Effector memory CD8-positive, alpha-beta T cell (primary cell): ENCODE data around the gene FGD3.
A peak's percentile ranks its signal among the peaks of the same experiment; 100 is the strongest.
"Not testable (repeated sequence)": the region's sequence is repeated elsewhere in the genome, so short reads cannot be mapped to it uniquely, and the experiment has no call there.

ENCODE experiments used
- ATAC-seq: fragments of 150-1000 bp; cut with Tn5 transposase; replicated peaks from 2 replicates; pipeline ENCODE4 v1.10.0; 2021; ENCODE audit warnings: mild to moderate bottlenecking, moderate library complexity
- DNase-seq, 3 experiments: peaks; one replicate each; pipeline ENCODE4 v3.0.0; 2021
- H3K27ac Mint-ChIP-seq, 2 donors: one replicate each; pipeline ENCODE4 v1.8.0; 2022; ENCODE audit warnings: mild to moderate bottlenecking in 2 of 2, mixed read lengths in 2 of 2, moderate library complexity in 2 of 2
- H3K27me3 Mint-ChIP-seq, 2 donors: one replicate each; pipeline ENCODE4 v1.8.0; 2022; ENCODE audit warnings: mixed read lengths in 2 of 2
- H3K36me3 Mint-ChIP-seq: one replicate; pipeline ENCODE4 v1.8.0; 2022; ENCODE audit warnings: mild to moderate bottlenecking, moderate library complexity, mixed read lengths; ENCODE audit not compliant: insufficient read depth
- H3K4me1 Mint-ChIP-seq, 2 donors: one replicate each; pipeline ENCODE4 v1.8.0; 2022; ENCODE audit warnings: low read depth in 2 of 2, mixed read lengths in 2 of 2
- H3K4me3 Mint-ChIP-seq, 2 donors: one replicate each; pipeline ENCODE4 v1.8.0; 2022; ENCODE audit warnings: mild to moderate bottlenecking in 2 of 2, mixed read lengths in 2 of 2, moderate library complexity in 2 of 2
- H3K9me3 Mint-ChIP-seq, 2 donors: one replicate each; pipeline ENCODE4 v1.8.0; 2022; ENCODE audit warnings: mixed read lengths in 2 of 2

Gene FGD3

DNA sequence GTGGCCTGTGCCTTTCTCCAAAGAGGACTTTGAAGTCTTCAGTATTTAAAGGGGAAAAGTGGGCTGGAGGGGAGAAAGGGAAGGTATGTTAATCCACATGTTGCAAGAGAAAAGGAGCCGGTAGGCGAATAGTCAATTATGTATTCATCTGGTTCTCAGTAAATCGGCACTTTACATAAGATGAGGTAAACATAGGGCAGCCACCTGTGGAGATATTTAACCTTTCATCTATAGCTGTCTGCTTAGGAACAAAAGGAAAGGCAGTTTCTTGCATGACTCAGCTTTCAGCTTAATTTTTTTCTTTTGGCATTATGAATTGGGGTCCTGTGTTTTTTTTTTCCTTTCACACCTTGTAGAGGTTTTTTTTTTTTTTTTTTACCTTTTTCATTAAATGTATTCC is 42.2 kb downstream of the FGD3 start:
- peaks cover 43% of the 10 kb centered on the region for H3K36me3 Mint-ChIP-seq
- ATAC-seq (no peak), DNase-seq (no peak)
- no peaks in the 10 kb centered on the region for H3K9me3 Mint-ChIP-seq
- H3K4me3 Mint-ChIP-seq, result peak overlapping the region; percentile 7 to 39
- H3K27ac Mint-ChIP-seq, result peak overlapping the region; percentile 3 to 89
- H3K4me1 Mint-ChIP-seq, result peaks cover 72 to 81% of the 10 kb centered on the region in 2 donors
- no peaks in the 10 kb centered on the region for H3K27me3 Mint-ChIP-seq

DNA sequence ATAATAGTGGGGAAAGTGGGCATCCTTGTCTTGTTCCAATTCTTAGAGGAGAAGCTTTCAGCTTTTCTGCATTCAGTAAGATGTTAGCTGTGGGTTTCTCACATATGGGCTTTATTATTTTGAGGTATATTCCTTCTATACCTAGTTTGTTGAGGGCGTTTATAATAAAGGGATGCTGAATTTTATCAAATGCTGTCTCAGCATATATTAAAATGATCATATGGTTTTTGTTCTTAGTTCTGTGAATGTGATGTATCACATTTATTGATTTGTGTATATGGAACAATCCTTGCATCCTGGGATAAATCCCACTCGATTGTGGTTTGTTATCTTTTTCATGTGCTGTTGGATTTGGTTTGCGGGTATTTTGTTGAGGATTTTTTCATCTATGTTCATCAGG is 43.1 kb downstream of the FGD3 start:
- H3K4me1 Mint-ChIP-seq, result peaks cover 69 to 84% of the 10 kb centered on the region in 2 donors
- peak overlapping the region; percentile 64 to 89 for H3K27ac Mint-ChIP-seq
- no peaks in the 10 kb centered on the region for H3K9me3 Mint-ChIP-seq
- H3K36me3 Mint-ChIP-seq, result peaks cover 39% of the 10 kb centered on the region
- DNase-seq (no peak), ATAC-seq (no peak)
- H3K4me3 Mint-ChIP-seq, result peak overlapping the region; percentile 30 to 57
- H3K27me3 Mint-ChIP-seq, result no peaks in the 10 kb centered on the region

DNA sequence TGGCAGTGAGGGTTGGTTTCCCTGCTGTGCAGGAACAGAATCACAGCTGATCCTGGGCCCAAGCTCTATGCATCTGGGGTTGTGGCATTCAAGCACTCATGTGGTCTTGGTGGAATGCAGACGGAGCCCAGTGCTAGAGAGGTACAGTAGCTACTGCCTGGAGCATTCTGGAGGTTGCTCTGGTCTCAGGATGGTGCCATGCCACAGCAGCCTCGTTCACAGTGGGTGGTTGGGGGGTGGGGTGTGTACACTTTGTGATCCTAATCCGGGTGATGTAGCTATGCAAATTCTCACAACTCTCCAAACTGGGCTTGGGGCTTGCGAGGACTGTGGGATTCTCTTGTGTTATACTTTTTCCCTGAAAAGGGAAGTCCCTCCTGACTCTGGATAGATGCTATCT is 45.2 kb downstream of the FGD3 start:
- Mint-ChIP-seq H3K27me3 (no peaks in the 10 kb centered on the region), H3K9me3 (no peaks in the 10 kb centered on the region), H3K27ac (peak overlapping the region; percentile 70 to 71), H3K4me1 (peaks cover 69 to 89% of the 10 kb centered on the region in 2 donors), H3K36me3 (peaks cover 29% of the 10 kb centered on the region), H3K4me3 (peak overlapping the region in 1 of 2 donors; percentile 57)
- DNase-seq (no peak), ATAC-seq (peak; percentile 33)

DNA sequence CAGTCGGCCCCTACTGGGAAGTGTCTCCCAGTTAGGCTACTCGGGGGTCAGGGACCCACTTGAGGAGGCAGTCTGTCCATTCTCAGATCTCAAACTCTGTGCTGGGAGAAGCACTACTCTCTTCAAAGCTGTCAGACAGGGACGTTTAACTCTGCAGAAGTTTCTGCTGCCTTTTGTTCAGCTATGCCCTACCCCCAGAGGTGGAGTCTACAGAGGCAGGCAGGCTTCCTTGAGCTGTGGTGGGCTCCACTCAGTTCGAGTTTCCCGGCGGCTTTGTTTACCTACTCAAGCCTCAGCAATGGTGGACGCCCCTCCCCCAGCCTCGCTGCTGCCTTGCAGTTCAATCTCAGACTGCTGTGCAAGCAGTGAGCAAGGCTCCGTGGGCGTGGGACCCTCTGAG is 51.5 kb downstream of the FGD3 start:
- Mint-ChIP-seq H3K27ac (peak overlapping the region in 1 of 2 donors; percentile 88), H3K36me3 (peaks cover 31% of the 10 kb centered on the region), H3K4me1 (peaks cover 65 to 74% of the 10 kb centered on the region in 2 donors)
- not testable (repeated sequence) for H3K4me3 Mint-ChIP-seq, H3K27me3 Mint-ChIP-seq, DNase-seq, ATAC-seq, H3K9me3 Mint-ChIP-seq

DNA sequence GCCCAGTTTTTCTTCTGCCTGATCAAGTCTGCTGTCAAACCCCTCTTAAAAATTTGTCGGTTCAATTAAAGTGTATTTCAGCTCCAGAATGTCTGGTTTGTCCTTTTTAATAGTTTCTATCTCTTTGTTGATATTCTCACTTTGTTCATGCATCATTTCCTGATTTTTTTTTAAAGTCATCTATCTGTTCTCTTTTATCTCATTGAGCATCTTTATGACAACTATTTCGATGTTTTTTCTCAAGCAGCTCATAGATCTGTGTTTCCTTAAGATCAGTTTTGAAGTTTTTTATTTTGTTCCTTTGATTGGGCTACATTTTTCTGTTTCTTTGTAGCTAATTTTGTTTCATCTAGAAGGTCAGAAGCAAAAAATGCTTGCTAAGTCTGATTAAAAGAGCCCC is 53.7 kb downstream of the FGD3 start:
- peak; percentile 33 for ATAC-seq
- peaks cover 0 to 1% of the 10 kb centered on the region in 2 donors for H3K9me3 Mint-ChIP-seq
- peak overlapping the region; percentile 88 to 91 for H3K27ac Mint-ChIP-seq
- H3K4me1 Mint-ChIP-seq, result peaks cover 60 to 62% of the 10 kb centered on the region in 2 donors
- peaks cover 52% of the 10 kb centered on the region for H3K36me3 Mint-ChIP-seq
- DNase-seq, result no peak
- no peaks in the 10 kb centered on the region for H3K27me3 Mint-ChIP-seq
- H3K4me3 Mint-ChIP-seq, result peak overlapping the region; percentile 19 to 58

DNA sequence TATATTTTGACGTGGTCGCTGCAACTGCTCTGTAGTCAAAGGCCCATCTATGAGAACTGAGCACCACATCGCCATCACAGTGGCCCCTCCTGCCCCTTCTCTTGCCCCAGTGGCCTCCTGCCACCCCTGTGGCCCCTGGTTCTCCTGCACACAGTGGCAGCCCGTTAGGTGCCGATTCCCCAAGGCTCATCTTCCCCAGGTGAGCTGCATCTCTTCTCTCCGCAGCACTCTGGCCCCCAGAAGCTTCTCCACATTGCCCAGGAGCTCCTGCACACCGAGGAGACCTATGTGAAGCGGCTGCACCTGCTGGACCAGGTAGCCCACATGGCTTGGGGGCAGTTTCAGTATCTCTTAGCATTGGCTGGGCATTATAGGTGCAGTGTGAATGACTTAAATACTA is 55.4 kb downstream of the FGD3 start:
- H3K27ac Mint-ChIP-seq, result peak overlapping the region; percentile 88 to 91
- H3K9me3 Mint-ChIP-seq, result peaks cover 0 to 1% of the 10 kb centered on the region in 2 donors
- H3K4me1 Mint-ChIP-seq, result peaks cover 45 to 46% of the 10 kb centered on the region in 2 donors
- no peaks in the 10 kb centered on the region for H3K27me3 Mint-ChIP-seq
- DNase-seq (no peak), ATAC-seq (no peak)
- peaks cover 68% of the 10 kb centered on the region for H3K36me3 Mint-ChIP-seq
- no peak overlapping the region for H3K4me3 Mint-ChIP-seq

DNA sequence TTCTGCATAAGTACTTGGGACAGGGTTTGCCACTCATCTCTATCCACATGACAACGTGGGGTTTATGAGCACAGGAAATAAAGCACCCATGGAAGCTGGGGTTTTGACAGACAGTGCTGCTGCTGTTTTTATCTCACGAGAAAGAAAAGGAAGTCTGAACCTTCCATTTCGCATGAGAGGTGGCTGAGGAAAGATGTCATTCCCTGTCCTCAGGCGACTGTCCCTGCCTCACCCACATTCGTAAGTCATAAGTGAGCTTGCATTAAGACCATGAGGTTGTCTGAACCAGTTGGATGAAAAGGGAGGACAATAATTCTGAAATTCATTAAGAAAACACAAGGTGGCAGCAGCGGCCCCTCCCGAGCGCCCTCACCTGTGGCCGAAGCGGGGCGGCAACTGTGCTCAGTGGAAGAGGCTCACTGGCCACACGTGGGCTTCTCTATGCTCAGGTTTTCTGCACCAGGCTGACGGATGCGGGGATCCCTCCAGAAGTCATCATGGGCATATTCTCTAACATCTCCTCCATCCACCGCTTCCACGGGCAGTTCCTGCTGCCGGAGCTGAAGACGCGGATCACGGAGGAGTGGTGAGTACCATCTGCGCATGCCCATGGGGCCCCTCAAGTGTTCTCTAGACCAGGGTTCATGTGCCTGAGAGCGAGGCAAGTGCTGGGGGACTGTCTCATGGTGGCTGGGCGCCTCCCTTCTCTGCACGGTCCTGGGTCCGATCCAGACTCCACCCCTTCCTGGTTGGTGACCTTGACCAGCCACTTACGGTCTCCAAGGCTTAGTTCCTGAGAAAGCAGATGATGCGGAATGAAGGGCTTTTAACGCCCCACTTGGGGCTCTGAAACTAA is 56.5 kb downstream of the FGD3 start:
- peak; percentile 51 to 65 (median 57) for DNase-seq
- H3K4me3 Mint-ChIP-seq, result peak overlapping the region in 1 of 2 donors; percentile 27
- peak; percentile 85 for ATAC-seq
- peaks cover 34 to 37% of the 10 kb centered on the region in 2 donors for H3K4me1 Mint-ChIP-seq
- H3K27ac Mint-ChIP-seq, result peak overlapping the region in 1 of 2 donors; percentile 88
- H3K36me3 Mint-ChIP-seq, result peaks cover 79% of the 10 kb centered on the region
- H3K27me3 Mint-ChIP-seq, result no peaks in the 10 kb centered on the region
- H3K9me3 Mint-ChIP-seq, result no peaks in the 10 kb centered on the region

DNA sequence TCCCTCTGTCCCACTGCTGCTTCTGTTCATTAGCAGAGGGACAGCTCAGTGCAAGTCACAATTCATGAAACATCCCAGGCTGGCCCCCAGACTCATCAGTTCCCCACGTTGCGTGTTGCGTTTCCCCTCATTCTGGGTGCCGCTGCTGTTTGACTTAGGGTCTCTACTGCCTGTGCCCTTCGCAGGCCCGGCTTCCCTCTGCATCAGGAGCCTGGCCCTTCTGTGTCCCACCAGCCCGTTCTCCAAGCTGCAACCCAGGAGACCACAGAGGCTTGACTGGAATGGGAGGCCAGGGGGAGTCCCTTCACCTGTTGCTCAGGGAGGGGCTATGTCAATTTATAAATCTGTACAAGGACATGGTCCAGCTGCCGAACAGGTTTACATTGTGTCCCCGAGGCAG is 57.2 kb downstream of the FGD3 start:
- H3K27ac Mint-ChIP-seq, result peak overlapping the region in 1 of 2 donors; percentile 88
- H3K4me3 Mint-ChIP-seq, result peak overlapping the region in 1 of 2 donors; percentile 27
- peaks cover 35 to 38% of the 10 kb centered on the region in 2 donors for H3K4me1 Mint-ChIP-seq
- no peaks in the 10 kb centered on the region for H3K9me3 Mint-ChIP-seq
- DNase-seq, result no peak
- no peaks in the 10 kb centered on the region for H3K27me3 Mint-ChIP-seq
- H3K36me3 Mint-ChIP-seq, result peaks cover 82% of the 10 kb centered on the region
- no peak for ATAC-seq

DNA sequence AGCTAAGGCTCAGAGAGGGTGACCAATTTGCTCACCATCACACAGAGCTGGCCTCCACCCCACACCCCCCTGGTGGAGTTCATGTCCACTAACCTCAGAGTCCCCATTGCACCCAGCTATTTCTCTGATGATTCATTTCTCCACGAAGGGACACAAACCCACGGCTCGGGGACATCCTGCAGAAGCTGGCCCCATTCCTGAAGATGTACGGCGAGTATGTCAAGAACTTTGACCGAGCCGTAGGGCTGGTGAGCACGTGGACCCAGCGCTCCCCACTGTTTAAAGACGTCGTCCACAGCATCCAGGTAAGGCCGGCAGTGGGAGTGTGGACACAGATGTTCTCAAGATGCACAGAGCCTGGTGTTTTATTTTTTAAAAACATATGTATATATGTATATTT is 58.6 kb downstream of the FGD3 start:
- DNase-seq (no peak), ATAC-seq (no peak)
- peaks cover 31 to 41% of the 10 kb centered on the region in 2 donors for H3K4me1 Mint-ChIP-seq
- no peak overlapping the region for H3K27ac Mint-ChIP-seq
- no peak overlapping the region for H3K4me3 Mint-ChIP-seq
- H3K36me3 Mint-ChIP-seq, result peaks cover 86% of the 10 kb centered on the region
- H3K27me3 Mint-ChIP-seq, result no peaks in the 10 kb centered on the region
- no peaks in the 10 kb centered on the region for H3K9me3 Mint-ChIP-seq

DNA sequence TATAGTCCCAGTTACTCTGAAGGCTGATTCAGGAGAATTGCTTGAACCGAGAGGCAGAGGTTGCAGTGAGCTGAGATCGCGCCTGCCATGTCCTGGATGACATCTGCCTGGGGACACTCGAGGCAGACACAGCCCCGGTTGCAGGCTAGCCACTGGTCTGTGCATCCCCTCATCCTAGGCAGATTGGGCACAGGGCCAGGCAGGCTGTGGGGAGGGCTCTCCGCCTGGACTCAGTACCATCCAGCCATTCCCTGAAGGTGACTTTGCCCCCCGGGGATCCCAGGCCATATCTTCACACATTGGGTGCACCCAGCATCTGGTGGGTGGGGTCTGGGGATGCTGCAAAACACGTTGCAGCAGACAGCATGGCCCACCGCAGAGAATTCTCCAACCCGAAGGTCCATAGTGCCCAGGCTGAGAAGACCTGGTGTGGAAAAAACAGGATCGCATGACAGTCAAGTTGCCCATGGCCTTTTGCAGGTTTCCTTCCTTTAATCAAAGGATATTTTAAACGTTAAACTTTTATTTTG is 60.3 kb downstream of the FGD3 start:
- H3K4me1 Mint-ChIP-seq, result peaks cover 17 to 29% of the 10 kb centered on the region in 2 donors
- H3K36me3 Mint-ChIP-seq, result peaks cover 91% of the 10 kb centered on the region
- no peaks in the 10 kb centered on the region for H3K9me3 Mint-ChIP-seq
- ATAC-seq (no peak), DNase-seq (no peak)
- no peaks in the 10 kb centered on the region for H3K27me3 Mint-ChIP-seq
- H3K27ac Mint-ChIP-seq, result no peak overlapping the region
- H3K4me3 Mint-ChIP-seq, result no peak overlapping the region

DNA sequence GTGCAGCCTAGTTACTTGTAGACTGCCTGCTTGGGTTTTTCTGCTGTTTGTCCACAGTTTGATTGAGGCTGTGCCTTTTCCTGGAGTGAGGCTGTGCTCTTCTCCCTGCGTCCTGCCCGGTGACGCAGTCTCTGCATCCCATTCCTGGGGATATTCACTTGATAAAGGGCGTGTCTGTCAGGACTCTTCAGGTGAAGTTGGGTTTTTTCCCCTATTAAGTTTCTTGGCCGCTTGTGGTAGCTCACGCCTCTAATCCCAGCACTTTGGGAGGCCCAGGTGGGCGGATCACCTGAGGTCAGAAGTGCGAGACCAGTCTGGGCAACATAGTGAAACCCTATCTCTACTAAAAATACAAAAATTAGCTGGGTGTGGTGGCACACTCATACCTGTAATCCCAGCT is 61.1 kb downstream of the FGD3 start:
- Mint-ChIP-seq H3K4me3 (no peak overlapping the region), H3K27me3 (no peaks in the 10 kb centered on the region), H3K36me3 (peaks cover 91% of the 10 kb centered on the region), H3K27ac (peak overlapping the region; percentile 49 to 87), H3K4me1 (peaks cover 12 to 23% of the 10 kb centered on the region in 2 donors), H3K9me3 (no peaks in the 10 kb centered on the region)
- DNase-seq, result no peak
- ATAC-seq, result no peak

DNA sequence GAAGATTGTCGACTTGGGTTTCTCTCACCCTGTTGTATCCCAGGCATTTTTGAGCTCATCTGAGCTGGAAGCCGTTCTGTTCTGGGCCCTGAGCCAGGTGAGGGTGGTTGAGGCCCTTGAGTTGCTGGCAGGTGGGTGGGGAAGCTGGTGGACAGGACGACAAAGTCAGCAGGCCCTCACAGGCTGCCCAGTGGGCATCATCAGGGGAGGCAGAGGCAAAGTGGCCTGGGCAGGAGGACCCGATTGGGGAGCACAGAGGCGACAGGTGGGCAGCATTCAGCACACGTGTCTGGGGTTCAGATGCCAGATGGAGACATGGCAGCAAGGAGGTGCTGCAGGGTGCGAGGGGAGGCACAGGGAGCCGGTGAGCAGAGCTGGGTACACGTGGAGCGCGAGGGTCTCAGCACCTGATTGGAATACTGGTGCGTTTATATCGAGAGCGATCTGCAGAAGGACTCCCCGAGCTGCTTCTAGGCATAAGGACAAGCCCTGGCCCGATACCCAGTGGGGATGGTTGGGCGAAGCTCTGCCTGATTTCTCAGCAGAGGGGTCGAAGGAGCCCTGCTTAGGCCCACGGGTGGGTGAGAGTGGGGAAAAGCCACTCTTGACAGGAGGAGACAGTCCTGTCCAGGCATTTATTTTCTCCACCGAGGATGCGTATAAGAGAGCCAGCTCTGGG is 62.2 kb downstream of the FGD3 start:
- DNase-seq (no peak), ATAC-seq (no peak)
- Mint-ChIP-seq H3K9me3 (no peaks in the 10 kb centered on the region), H3K36me3 (peaks cover 91% of the 10 kb centered on the region), H3K4me3 (no peak overlapping the region), H3K27ac (peak overlapping the region; percentile 87 to 88), H3K27me3 (no peaks in the 10 kb centered on the region), H3K4me1 (peaks cover 7 to 15% of the 10 kb centered on the region in 2 donors)

DNA sequence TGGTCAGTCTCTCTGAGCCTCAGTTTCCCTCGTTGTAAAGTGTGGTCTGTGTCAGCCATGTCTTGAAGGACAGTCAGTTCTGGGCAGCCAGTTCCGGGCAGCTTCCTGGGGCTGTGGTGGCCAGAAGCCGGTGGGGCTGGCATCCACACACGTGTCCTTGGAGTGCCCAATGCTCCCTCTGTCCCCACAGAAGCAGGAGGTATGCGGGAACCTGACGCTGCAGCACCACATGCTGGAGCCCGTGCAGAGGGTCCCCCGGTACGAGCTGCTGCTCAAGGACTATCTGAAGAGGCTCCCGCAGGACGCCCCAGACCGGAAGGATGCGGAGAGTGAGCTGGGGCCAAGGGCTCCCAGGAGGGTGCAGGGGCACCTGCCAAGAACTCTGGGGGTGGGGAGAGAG is 62.7 kb downstream of the FGD3 start:
- Mint-ChIP-seq H3K27me3 (no peaks in the 10 kb centered on the region), H3K4me3 (no peak overlapping the region), H3K27ac (peak overlapping the region; percentile 87 to 88), H3K4me1 (peaks cover 6 to 14% of the 10 kb centered on the region in 2 donors), H3K36me3 (peaks cover 90% of the 10 kb centered on the region), H3K9me3 (no peaks in the 10 kb centered on the region)
- ATAC-seq (no peak), DNase-seq (no peak)
